Nucleus accumbens (tissue), 56 donors: Measurements from ENCODE around the gene GALR2.

Source experiments
- DNase-seq, 56 donors: peaks; one replicate each; lab custom pipeline; 2025; lab: John Stamatoyannopoulos, UW

GALR2 gene

GRCh38 chr17:76078860-76079534 lies 4.4 kb downstream of the GALR2 start, which contains the start of gene ZACN:
TSS of gene ZACN (plus strand) at chr17:76079182. CDS start at chr17:76079265, 83 bp downstream.
- DNase-seq, result no peak

- DNase-seq, result no peak
Observed at GRCh38 chr17:76079535-76079955, 5.0 kb downstream of the GALR2 start.

GRCh38 chr17:76079956-76080767 lies 5.6 kb downstream of the GALR2 start:
- no peak for DNase-seq

GRCh38 chr17:76080768-76081287 lies 6.2 kb downstream of the GALR2 start:
- DNase-seq, result no peak

GRCh38 chr17:76081295-76082210 lies 7.0 kb downstream of the GALR2 start:
- no peak for DNase-seq

- peak in 1 of 56 donors; percentile 33 for DNase-seq
Observed at GRCh38 chr17:76082326-76083251, 8.0 kb downstream of the GALR2 start.

GRCh38 chr17:76083536-76084182 lies 9.1 kb downstream of the GALR2 start:
- DNase-seq, result no peak

- no peak for DNase-seq
Observed at GRCh38 chr17:76085066-76085730, 10.6 kb downstream of the GALR2 start.

GRCh38 chr17:76085731-76086366 lies 11.3 kb downstream of the GALR2 start:
- no peak for DNase-seq

- no peak for DNase-seq
Observed at GRCh38 chr17:76086384-76086783, 11.8 kb downstream of the GALR2 start.

GRCh38 chr17:76087531-76087930 lies 12.9 kb downstream of the GALR2 start:
- DNase-seq, result no peak

- no peak for DNase-seq
Observed at GRCh38 chr17:76088041-76088867, 13.7 kb downstream of the GALR2 start.

GRCh38 chr17:76088868-76089576 lies 14.4 kb downstream of the GALR2 start:
- no peak for DNase-seq

GRCh38 chr17:76089680-76090516 lies 15.3 kb downstream of the GALR2 start:
- DNase-seq, result no peak

- no peak for DNase-seq
Observed at GRCh38 chr17:76090517-76091129, 16.0 kb downstream of the GALR2 start.
